RWPE2 (cell line): ENCODE data around the gene GPBP1L1.

Source experiments
- ATAC-seq: fragments of 200-7000 bp; cut with Tn5 transposase; 3 replicates; pipeline ENCODE4 v1.9.1; 2021; ENCODE audit warnings: low read depth
- DNase-seq: peaks from one replicate; pipeline ENCODE4 v3.0.0-alpha.2; 2020; ENCODE audit warnings: low spot score
- H3K27ac ChIP-seq: fragments of 450-650 bp; 2 replicates; pipeline ENCODE4 v1.5.1; 2017; ENCODE audit warnings: mild to moderate bottlenecking; ENCODE audit not compliant: poor library complexity, severe bottlenecking
- H3K27me3 ChIP-seq: fragments of 250-450 bp; sonication (Bioruptor Pico); 2 replicates; pipeline ENCODE4 v1.5.1; 2021; ENCODE audit warnings: mild to moderate bottlenecking, moderate library complexity; ENCODE audit not compliant: insufficient read depth, poor library complexity, severe bottlenecking
- H3K36me3 ChIP-seq: fragments of 250-450 bp; sonication (Bioruptor Pico); 2 replicates; pipeline ENCODE4 v1.5.1; 2020; ENCODE audit warnings: low read depth, mild to moderate bottlenecking, moderate library complexity
- H3K4me1 ChIP-seq: fragments of 250-450 bp; sonication (Bioruptor Pico); 2 replicates; pipeline ENCODE4 v1.5.1; 2021; ENCODE audit warnings: mild to moderate bottlenecking, moderate library complexity; ENCODE audit not compliant: insufficient read depth, poor library complexity, severe bottlenecking
- H3K4me3 ChIP-seq: fragments of 250-450 bp; sonication (Bioruptor Pico); 2 replicates; pipeline ENCODE4 v1.5.1; 2021; ENCODE audit warnings: mild to moderate bottlenecking, moderate library complexity; ENCODE audit not compliant: severe bottlenecking
- H3K9me3 ChIP-seq: fragments of 250-450 bp; sonication (Bioruptor Pico); 2 replicates; pipeline ENCODE4 v1.5.1; 2021; ENCODE audit warnings: mild to moderate bottlenecking, moderate library complexity; ENCODE audit not compliant: severe bottlenecking
- CTCF ChIP-seq: fragments of 450-650 bp; IDR thresholded peaks from one replicate; pipeline ENCODE4 v1.5.1; 2017; ENCODE audit warnings: mild to moderate bottlenecking, moderate library complexity; ENCODE audit not compliant: poor library complexity, severe bottlenecking

GPBP1L1 gene

DNA sequence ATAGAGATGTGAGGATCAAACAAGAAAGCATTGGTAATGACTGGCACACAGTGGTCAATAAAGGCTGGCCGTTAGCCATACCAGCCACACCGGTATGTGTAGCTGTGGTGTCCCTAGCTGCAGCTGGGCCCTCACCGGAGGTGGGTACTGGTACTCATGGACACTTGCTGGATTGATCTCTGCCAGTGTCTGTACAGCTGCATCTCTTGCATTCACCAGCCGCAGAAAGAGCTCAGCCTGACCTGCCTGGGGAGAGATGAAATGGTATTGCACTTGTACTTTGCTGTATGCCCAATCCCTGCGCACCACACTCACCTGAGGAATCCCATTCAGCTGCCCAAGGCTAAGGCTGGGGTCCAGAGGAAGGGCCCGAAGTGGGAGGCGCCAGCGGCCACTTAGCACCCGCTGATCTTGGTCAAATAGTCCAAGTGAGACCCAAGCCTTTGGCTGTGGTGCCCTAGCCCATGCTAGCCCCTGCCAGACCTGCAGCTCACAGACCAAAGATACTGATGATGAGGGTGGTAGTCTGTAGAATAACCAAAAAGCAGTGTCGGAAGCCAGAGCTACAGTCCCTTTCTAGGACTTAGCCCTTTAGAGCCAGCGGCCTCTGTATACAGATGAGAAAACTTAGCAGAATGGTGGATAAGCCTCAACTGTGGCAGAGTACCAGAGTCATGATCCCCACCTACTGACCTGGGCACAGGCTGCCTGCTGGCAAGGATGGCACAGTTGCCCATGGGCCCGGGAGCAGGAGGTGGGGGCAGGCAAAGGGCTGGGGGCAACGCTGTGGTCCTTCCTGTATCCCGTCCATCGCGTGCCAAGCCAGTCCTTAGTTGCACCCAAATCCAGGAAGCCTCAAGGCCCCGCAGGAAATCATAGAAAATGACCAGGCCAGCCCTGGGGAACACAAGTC lies 65.5 kb downstream of the GPBP1L1 start:
- H3K27ac ChIP-seq: no peak overlapping the region
- H3K36me3 ChIP-seq: peaks cover 33% of the 10 kb centered on the region
- no peaks in the 10 kb centered on the region for H3K4me1 ChIP-seq
- H3K9me3 ChIP-seq: no peaks in the 10 kb centered on the region
- no peak for TF ChIP-seq CTCF
- no peak overlapping the region for H3K4me3 ChIP-seq
- H3K27me3 ChIP-seq: no peaks in the 10 kb centered on the region
- DNase-seq (no peak), ATAC-seq (peak; percentile 11)

DNA sequence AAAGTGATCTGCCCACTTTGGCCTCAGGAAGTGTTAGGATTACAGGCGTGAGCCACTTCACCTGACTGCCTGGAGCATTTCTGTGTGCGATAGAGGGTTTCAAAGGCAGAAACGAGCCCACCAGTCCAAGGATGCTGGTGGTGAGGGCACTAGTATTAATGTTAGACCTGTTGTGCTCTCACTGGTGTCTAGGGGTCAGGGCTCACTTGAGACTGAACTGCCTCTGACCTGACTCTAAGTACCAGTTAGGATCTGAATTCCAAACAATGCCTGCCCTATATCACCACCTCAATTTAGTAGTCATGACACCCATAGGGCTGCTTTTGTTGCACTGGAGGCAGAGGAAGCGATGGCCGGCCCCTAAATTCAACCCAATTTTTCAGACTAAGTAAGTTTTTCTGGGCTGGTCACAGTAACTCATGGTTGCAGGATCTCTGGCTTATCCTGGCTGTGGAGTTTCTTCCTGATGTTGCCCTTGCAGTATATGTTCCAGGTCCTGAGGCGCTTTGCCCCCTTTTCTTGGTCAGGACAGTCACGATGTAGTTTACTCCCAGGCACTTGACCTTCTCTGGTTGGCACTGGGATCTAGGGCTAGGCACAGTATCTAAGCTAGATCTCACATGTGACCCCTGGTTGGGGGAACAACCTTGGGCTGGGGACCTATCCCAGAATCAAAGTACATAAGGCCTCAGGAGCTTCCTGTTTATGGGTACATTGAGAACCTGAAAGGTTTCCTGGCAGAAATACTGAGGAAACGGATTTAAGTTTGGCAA lies 67.0 kb downstream of the GPBP1L1 start:
- DNase-seq: no peak
- no peaks in the 10 kb centered on the region for H3K4me1 ChIP-seq
- H3K4me3 ChIP-seq: no peak overlapping the region
- no peaks in the 10 kb centered on the region for H3K27me3 ChIP-seq
- no peak for TF ChIP-seq CTCF
- no peaks in the 10 kb centered on the region for H3K9me3 ChIP-seq
- peaks cover 48% of the 10 kb centered on the region for H3K36me3 ChIP-seq
- 0 out of 3 replicates have a peak, but pooled peaks have one; percentile 3 for ATAC-seq
- H3K27ac ChIP-seq: no peak overlapping the region

GRCh38 chr1:45617618-45618017 lies 68.7 kb downstream of the GPBP1L1 start:
- no peaks in the 10 kb centered on the region for H3K9me3 ChIP-seq
- H3K27ac ChIP-seq: no peak overlapping the region
- TF ChIP-seq CTCF: no peak
- peaks cover 60% of the 10 kb centered on the region for H3K36me3 ChIP-seq
- DNase-seq (no peak), ATAC-seq (peak; percentile 8; the same call in 1 of the 3 replicates)
- H3K4me3 ChIP-seq: no peak overlapping the region
- H3K4me1 ChIP-seq: peaks cover 9% of the 10 kb centered on the region
- no peaks in the 10 kb centered on the region for H3K27me3 ChIP-seq

DNA sequence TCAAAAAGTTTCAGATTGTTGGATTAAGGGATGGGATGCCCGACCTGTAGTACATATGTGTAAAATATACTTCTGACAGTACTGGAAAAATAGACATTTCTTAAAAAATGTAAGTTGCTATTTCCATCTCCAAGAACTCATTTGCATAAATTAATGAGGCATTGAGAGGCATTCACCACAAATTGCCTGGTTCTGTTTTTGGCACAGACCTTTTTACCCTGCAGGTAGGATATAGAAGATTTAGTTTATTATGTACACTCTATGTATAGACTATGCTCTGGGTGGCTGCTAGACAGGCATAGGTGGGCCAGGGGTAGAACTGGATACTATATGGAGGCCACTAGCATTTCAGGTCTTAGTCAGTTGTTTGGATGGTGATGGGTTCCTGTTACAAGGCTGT lies 70.4 kb downstream of the GPBP1L1 start:
- Histone ChIP-seq H3K9me3 (no peaks in the 10 kb centered on the region), H3K36me3 (peaks cover 69% of the 10 kb centered on the region), H3K4me3 (no peak overlapping the region), H3K4me1 (peaks cover 14% of the 10 kb centered on the region), H3K27me3 (no peaks in the 10 kb centered on the region), H3K27ac (no peak overlapping the region)
- no peak for ATAC-seq
- no peak for TF ChIP-seq CTCF
- no peak for DNase-seq
